ENCODE data around the gene KCNQ5. TPM values are rescaled to one million over a fixed set of nuclear protein-coding genes. Genes with fewer than 3 reads are reported as not detected.
"Not testable (repeated sequence)": the region's sequence is repeated elsewhere in the genome, so short reads cannot be mapped to it uniquely, and the experiment has no call there.

Gene KCNQ5
- total RNA-seq, 1 experiment from 2014 or later, result 7.8 TPM

GRCh38 chr6:72978808-72979207, 356.9 kb downstream of the KCNQ5 start:
- not testable (repeated sequence) for DNase-seq, H3K27me3 ChIP-seq, H3K36me3 ChIP-seq, H3K9me3 ChIP-seq, H3K4me3 ChIP-seq

GRCh38 chr6:72984189-72984831, 362.4 kb downstream of the KCNQ5 start:
- not testable (repeated sequence) for DNase-seq, H3K36me3 ChIP-seq, H3K4me3 ChIP-seq, H3K9me3 ChIP-seq, H3K27me3 ChIP-seq

- no peak for DNase-seq
- Histone ChIP-seq H3K9me3 (peaks cover 2% of the 10 kb centered on the region; the same call in 1 of the 2 replicates), H3K4me3 (no peak overlapping the region), H3K36me3 (peaks cover 3% of the 10 kb centered on the region; the same call in 1 of the 2 replicates), H3K27me3 (no peaks in the 10 kb centered on the region)
Measured at GRCh38 chr6:72984981-72985665, 363.3 kb downstream of the KCNQ5 start.

GRCh38 chr6:72987301-72987700, 365.4 kb downstream of the KCNQ5 start:
- Histone ChIP-seq H3K9me3 (peaks cover 2% of the 10 kb centered on the region; the same call in 1 of the 2 replicates), H3K27me3 (no peaks in the 10 kb centered on the region), H3K4me3 (no peak overlapping the region), H3K36me3 (peaks cover 3% of the 10 kb centered on the region; the same call in 1 of the 2 replicates)
- DNase-seq, result no peak

GRCh38 chr6:72999995-73000394, 378.1 kb downstream of the KCNQ5 start:
- Histone ChIP-seq H3K36me3 (no peaks in the 10 kb centered on the region), H3K9me3 (no peaks in the 10 kb centered on the region), H3K4me3 (no peak overlapping the region), H3K27me3 (no peaks in the 10 kb centered on the region)
- no peak for DNase-seq

GRCh38 chr6:73000460-73000859, 378.6 kb downstream of the KCNQ5 start:
- H3K36me3 ChIP-seq, result no peaks in the 10 kb centered on the region
- no peak for DNase-seq
- no peaks in the 10 kb centered on the region for H3K9me3 ChIP-seq
- no peaks in the 10 kb centered on the region for H3K27me3 ChIP-seq
- no peak overlapping the region for H3K4me3 ChIP-seq

GRCh38 chr6:73002588-73002987, 380.7 kb downstream of the KCNQ5 start:
- Histone ChIP-seq H3K9me3 (no peaks in the 10 kb centered on the region), H3K4me3 (no peak overlapping the region), H3K36me3 (no peaks in the 10 kb centered on the region), H3K27me3 (no peaks in the 10 kb centered on the region)
- no peak for DNase-seq

GRCh38 chr6:73003302-73003701, 381.4 kb downstream of the KCNQ5 start:
- DNase-seq, result no peak
- no peaks in the 10 kb centered on the region for H3K36me3 ChIP-seq
- no peak overlapping the region for H3K4me3 ChIP-seq
- no peaks in the 10 kb centered on the region for H3K27me3 ChIP-seq
- H3K9me3 ChIP-seq, result no peaks in the 10 kb centered on the region

- no peaks in the 10 kb centered on the region for H3K36me3 ChIP-seq
- DNase-seq, result no peak
- no peak overlapping the region for H3K4me3 ChIP-seq
- no peaks in the 10 kb centered on the region for H3K27me3 ChIP-seq
- H3K9me3 ChIP-seq, result no peaks in the 10 kb centered on the region
Measured at GRCh38 chr6:73004231-73004630, 382.4 kb downstream of the KCNQ5 start.

- Histone ChIP-seq H3K9me3 (no peaks in the 10 kb centered on the region), H3K27me3 (no peaks in the 10 kb centered on the region), H3K4me3 (no peak overlapping the region), H3K36me3 (no peaks in the 10 kb centered on the region)
- no peak for DNase-seq
Measured at GRCh38 chr6:73004861-73005260, 383.0 kb downstream of the KCNQ5 start.

- DNase-seq, result no peak
- H3K4me3 ChIP-seq, result no peak overlapping the region
- no peaks in the 10 kb centered on the region for H3K27me3 ChIP-seq
- no peaks in the 10 kb centered on the region for H3K36me3 ChIP-seq
- H3K9me3 ChIP-seq, result no peaks in the 10 kb centered on the region
Measured at GRCh38 chr6:73006146-73006545, 384.3 kb downstream of the KCNQ5 start.

GRCh38 chr6:73011945-73012344, 390.1 kb downstream of the KCNQ5 start:
- Histone ChIP-seq H3K27me3 (no peaks in the 10 kb centered on the region), H3K36me3 (no peaks in the 10 kb centered on the region), H3K4me3 (no peak overlapping the region), H3K9me3 (no peaks in the 10 kb centered on the region)
- no peak for DNase-seq

GRCh38 chr6:73017476-73017875, 395.6 kb downstream of the KCNQ5 start:
- DNase-seq, result no peak
- Histone ChIP-seq H3K27me3 (no peaks in the 10 kb centered on the region), H3K36me3 (no peaks in the 10 kb centered on the region), H3K4me3 (no peak overlapping the region), H3K9me3 (no peaks in the 10 kb centered on the region)

- Histone ChIP-seq H3K36me3 (no peaks in the 10 kb centered on the region), H3K4me3 (no peak overlapping the region), H3K9me3 (no peaks in the 10 kb centered on the region), H3K27me3 (no peaks in the 10 kb centered on the region)
- DNase-seq, result no peak
Measured at GRCh38 chr6:73024598-73024997, 402.7 kb downstream of the KCNQ5 start.

- Histone ChIP-seq H3K9me3 (no peaks in the 10 kb centered on the region), H3K4me3 (no peak overlapping the region), H3K27me3 (no peaks in the 10 kb centered on the region), H3K36me3 (no peaks in the 10 kb centered on the region)
- no peak for DNase-seq
Measured at GRCh38 chr6:73027691-73028090, 405.8 kb downstream of the KCNQ5 start.

- no peak for DNase-seq
- no peaks in the 10 kb centered on the region for H3K36me3 ChIP-seq
- H3K4me3 ChIP-seq, result no peak overlapping the region
- no peaks in the 10 kb centered on the region for H3K9me3 ChIP-seq
- H3K27me3 ChIP-seq, result no peaks in the 10 kb centered on the region
Measured at GRCh38 chr6:73028124-73028766, 406.4 kb downstream of the KCNQ5 start.

GRCh38 chr6:73028893-73029450, 407.1 kb downstream of the KCNQ5 start:
- Histone ChIP-seq H3K36me3 (no peaks in the 10 kb centered on the region), H3K9me3 (no peaks in the 10 kb centered on the region), H3K4me3 (no peak overlapping the region), H3K27me3 (no peaks in the 10 kb centered on the region)
- DNase-seq, result no peak
